Measurements from ENCODE around the gene PSD2. TPM values are rescaled to one million over a fixed set of nuclear protein-coding genes. Genes with fewer than 3 reads are reported as not detected.

PSD2 gene
- total RNA-seq, 2 donors from 2014 or later, result 0.09 to 0.13 TPM

DNA sequence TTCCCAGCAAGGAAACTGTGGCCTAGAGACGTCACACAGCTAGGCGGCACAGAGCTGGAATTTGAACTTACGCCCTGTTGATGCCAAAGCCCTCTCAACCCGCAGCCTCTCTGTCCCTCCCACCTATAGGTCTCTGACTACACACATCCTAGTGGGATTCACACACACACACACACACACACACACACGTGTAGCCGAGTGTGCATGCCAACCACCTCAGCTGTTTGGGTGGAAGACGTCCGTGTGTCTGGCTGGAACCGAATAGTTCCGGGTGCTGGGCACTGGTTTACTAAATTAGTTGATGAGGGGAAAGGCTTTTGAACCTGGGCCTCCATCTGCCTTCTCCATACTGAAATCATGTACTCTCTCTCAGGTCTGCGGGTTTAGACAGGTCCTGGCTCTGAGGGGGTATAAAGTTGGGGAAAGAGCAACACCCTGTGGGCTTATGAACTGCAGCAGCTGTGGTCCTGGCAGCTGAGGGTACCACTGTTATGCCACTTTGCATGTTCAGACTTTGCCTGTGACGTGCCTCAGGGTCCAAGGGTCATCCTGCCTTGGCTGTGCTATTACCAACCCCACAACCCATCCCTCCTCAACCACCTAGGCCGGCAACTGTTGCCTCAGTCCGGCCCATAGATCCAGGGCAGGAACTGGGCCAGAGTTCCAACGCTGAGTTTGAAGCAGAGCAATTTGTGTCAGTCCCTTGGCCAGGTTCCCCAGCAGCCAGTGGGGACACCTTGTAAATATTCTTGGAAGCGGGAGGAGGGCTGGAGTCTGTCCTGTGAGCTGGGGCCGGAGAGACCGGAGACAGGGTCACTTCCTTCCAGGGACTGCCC, 50.5 kb downstream of the PSD2 start:
- intact Hi-C loops (cut with DNase I), result loop anchor here in 1 of 2 donors (5.0 kb wide), 1 partner anchor 54 kb away; no protein-coding TSS in a partner anchor

DNA sequence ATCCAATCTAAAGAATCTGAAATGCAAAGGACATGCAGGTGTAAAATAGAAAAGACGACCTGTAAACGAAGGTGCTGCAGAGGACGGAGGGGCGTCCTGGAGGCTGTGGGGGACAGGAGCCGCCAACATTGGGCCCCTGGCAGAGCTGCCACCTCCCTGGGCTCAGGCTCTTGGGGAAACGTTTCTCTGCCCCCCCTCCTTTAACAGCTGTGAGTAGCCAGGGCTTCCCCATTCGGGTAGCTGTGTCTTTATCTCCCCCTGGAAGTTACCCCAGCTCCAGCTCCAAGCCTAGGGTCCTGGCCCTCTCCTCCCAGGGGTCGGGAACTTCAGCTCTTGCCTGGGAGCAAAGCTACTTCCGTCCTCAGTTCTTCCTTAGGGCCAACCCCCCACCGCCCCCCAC, 51.5 kb downstream of the PSD2 start:
- ATAC-seq, result no peak
- intact Hi-C loops (cut with DNase I), result loop anchor here in 1 of 2 donors (5.0 kb wide), 1 partner anchor 55 kb away; no protein-coding TSS in a partner anchor

More for the DNA sequence above, 50.5 kb downstream of the PSD2 start:
- peak; percentile 16 for DNase-seq
- no peak for ATAC-seq

DNA sequence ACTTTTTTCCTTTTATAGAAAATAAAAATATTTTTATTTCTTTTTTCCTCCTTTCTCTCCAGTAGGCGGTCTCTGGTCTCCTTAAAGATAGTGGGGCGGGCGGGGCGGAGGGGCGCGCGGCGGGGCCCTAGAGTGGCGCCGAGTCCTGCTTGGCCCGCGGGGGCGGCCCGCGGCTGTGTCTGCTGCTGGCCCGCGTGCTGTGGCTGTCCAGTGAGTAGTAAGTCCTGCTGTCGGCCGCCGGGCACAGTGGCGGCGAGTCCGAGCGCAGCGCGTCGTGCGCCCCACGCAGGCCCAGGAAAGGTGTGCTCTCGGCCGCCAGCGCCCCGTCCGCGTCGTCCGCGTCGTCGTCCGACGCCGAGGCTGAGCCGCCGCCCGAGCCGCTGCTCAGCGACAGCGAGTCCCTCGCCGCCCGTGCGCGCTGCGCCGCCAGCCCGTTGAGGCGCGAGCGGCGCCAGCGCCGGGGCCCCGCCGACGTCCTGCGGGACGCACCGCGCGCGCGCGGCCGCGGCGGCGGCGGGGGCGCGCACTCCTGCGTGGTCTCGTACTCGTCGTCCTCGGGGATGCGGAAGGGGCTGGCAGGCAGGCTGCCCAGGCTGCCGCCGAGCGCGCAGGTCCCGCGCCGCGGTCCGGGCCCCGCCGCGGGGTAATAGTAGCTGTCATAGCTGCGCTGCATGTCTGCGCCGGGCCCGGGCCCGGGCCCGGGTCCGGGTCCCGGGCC, 52.3 kb downstream of the PSD2 start:
- peak; percentile 74 for DNase-seq
- ATAC-seq, result peak; percentile 81 to 93
- intact Hi-C loops (cut with DNase I), result loop anchor here in 1 of 2 donors (5.0 kb wide), 1 partner anchor 56 kb away; no protein-coding TSS in a partner anchor

More for the DNA sequence above, 51.5 kb downstream of the PSD2 start:
- no peak for DNase-seq

DNA sequence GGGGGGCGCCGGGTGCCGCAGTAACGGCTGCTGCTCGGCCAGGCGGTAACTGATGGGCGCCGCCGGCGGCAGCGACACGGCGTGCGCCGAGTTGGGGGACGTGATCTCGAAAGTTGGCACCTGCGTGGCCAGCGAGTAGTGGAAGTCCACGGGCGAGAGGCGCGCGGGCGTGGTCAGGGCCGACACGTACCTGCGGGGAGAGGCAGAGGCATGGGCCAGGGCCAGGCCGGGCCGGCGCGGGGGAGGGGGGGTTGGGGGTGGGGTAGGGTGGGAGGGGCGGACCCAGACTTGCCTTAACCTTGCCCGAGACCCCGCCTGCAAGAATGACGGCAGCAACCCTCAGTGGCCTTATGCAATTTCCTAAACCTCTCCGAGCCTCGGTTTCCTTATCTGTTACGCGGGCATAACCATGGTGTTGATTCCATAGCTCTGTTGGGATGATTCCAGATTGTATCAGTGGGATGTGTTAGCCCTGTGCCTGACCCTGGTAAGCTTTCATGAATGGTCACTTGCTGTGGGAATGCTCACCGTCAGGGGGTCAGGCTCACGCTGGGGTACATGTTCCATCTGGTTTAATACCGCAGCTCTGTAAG, 53.0 kb downstream of the PSD2 start:
- peak; percentile 53 for DNase-seq
- ATAC-seq, result peak; percentile 33 to 59
- intact Hi-C loops (cut with DNase I), result loop anchor here in 1 of 2 donors (5.0 kb wide), 1 partner anchor 56 kb away; no protein-coding TSS in a partner anchor

DNA sequence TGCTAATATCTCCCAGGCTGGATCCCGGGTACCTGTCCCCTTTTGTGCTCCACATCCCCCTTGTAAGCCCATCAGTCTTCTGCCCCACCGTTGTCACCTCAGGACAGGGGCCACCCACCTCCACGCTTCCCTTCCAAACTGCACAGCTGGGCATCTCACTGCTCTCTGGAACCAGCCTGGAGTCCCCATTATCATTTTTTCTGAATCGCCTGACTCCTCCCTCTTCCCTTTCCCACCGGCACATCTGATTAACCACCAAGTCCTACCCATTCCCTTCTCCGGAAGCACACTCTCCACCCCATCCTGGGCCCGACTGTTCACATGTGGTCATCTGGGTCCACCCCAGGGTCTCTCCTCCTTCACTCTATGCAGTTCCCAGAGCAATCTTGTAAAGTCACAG, 53.9 kb downstream of the PSD2 start:
- intact Hi-C loops (cut with DNase I), result loop anchor here in 1 of 2 donors (5.0 kb wide), 1 partner anchor 57 kb away; no protein-coding TSS in a partner anchor
- DNase-seq (peak; percentile 27), ATAC-seq (no peak)

DNA sequence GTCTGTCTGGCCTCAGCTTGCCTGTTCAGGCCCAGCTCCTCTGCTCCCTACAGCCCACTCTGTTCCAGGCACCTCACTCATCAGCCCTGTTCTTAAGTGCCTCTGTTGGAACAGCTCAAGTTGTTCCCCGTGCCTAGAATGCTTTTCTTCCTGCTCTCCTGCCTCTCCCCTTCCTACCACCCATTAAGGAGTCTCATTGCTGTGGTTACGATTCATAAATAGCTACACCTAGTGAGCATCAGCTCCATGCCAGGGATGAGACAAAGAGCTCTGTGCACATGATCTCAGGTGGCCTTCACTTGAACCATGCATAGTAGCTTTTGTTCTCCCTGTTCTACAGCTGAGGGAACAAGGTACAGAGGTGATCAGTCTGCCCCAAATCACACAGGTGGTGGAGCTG, 54.3 kb downstream of the PSD2 start:
- no peak for ATAC-seq
- no peak for DNase-seq
- intact Hi-C loops (cut with DNase I), result loop anchor here in 1 of 2 donors (5.0 kb wide), 1 partner anchor 58 kb away; no protein-coding TSS in a partner anchor

DNA sequence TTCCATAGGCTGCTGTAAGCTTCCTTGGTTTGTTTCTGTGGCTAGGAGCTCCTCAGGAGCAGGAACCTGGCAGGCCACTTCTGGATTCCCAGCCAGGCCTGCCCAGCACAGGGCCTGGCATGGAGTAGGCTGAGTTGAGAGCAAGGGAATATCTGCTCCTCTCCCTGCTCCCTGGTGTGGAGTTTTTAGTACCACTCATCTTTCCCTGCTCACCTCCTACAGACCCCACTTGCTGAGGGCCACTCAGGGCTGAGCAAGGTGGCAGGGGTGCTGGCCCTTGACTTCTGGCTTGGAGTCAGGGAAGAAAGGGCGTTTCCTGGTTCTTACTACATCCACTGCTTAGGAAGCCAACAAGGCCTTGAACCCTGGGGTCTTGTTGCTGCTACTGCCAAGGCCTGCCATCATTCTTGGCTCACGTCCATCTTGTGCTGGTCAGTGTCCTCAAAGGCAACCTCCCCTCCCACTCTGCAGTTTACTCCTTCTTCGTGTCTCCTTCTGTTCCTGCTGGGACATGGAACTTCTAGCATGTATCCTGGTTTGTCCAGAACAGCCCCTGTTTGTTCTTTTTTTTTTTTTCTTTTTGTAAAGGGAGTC, 54.9 kb downstream of the PSD2 start:
- DNase-seq, result no peak
- no peak for ATAC-seq
- intact Hi-C loops (cut with DNase I), result no loop called here

DNA sequence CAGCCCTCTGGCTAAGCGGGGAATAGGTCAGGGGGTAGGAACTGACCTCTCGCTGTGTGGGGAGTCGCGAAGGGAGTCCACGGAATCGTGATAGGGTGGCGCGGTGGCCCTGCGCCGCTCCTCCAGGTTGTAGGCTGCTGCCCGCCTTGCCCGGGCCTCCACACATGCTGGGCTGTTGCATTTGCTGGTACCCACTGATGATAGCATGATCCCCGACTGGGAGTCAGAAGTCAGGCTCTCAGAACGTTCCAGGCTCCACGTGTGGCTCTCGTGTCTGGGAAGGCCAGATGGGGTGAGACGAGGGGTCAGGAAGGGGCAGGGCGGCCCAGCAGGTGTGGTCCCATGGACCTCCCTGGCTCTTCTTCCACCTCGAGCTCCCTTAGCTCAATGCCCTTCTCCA, 56.0 kb downstream of the PSD2 start:
- ATAC-seq (no peak), DNase-seq (no peak)
- intact Hi-C loops (cut with DNase I), result no loop called here

DNA sequence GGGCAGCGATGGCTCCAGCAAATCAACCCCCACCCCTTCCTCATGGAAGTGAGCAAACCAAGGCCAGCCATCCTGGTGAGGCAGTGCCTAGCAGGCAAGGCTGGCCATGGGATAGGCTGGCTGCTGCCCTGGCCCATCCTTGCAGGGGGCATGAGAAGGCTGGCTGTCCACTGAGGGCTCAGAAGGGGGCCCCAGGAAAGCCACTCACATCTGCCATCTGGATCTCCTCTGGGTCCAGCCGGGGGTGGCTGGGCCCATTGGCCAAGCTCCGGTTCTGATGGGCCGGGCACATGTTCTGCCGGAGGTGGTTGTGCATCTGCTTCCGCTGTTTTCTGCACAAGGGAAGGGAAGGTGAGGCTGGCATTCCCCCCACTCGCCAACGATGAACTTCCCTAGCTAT, 57.1 kb downstream of the PSD2 start:
- ATAC-seq (no peak), DNase-seq (no peak)
- intact Hi-C loops (cut with DNase I), result no loop called here

DNA sequence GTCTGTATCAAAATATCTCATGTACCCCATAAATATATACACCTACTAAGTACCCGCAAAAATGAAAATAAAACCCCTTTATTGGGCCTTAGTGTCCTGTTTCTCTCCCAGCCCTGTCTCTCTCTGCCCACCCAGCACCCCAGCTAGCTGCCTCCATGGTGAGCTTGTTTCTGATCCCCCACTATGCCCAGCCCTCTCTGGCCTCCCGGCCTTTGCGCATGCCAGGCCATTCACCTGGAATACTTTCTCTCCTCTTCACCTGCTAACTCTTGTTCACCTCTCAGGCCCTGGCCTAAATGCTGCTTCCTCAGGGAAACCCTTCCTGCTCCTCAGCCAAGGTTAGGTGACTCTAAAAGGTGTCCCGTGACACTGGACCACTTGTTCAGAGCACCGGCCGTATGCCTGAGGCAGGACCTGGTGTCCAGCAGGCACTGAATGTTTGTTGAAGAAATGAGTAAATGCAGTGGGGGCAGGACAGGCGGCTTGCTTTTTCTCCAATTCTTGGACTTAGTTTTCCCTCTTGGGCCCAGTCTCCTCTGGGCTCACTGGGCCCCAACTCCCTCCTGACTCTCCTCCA, 58.5 kb downstream of the PSD2 start:
- ATAC-seq (no peak), DNase-seq (no peak)
- intact Hi-C loops (cut with DNase I), result no loop called here

DNA sequence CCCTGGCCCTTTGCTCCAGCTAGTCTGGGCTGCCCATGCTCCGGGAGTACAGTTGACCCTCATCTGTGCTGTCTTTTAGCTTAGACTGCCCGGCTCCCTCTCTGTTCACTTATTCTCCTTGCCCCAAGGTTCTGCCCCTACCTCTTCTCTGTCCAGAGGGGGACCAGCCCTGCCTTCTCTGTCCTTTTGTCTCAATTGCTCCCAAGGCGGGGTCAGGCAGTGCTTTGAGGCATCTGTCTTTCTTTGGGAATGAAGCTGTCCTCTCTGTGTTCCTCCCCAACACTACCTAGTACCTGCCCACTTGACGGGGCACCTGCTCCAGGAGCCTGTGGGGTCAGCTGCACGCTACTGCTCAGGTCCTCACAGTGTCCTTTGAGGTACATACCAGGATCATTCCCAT, 59.3 kb downstream of the PSD2 start:
- no peak for DNase-seq
- ATAC-seq, result no peak
- intact Hi-C loops (cut with DNase I), result no loop called here

DNA sequence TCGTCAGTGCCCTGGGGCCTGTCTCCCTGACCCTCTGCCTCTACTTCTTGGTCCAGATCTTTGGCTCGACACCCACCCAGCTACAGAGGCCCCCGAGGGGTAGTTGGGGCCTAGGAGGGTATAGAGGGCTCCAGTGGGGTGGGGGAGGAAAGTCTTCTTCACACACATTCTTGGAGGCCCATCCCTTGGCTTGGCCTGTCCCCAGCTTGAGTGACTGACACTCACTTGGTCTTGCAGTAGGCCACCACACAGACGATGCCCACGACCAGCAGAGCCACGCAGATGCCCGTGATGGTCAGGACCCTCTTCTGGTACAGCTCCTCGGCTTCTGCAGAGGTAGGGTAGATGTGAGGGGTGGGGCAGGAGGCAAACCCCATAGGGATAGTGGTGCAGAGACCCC, 59.8 kb downstream of the PSD2 start:
- DNase-seq (no peak), ATAC-seq (no peak)
- intact Hi-C loops (cut with DNase I), result no loop called here

DNA sequence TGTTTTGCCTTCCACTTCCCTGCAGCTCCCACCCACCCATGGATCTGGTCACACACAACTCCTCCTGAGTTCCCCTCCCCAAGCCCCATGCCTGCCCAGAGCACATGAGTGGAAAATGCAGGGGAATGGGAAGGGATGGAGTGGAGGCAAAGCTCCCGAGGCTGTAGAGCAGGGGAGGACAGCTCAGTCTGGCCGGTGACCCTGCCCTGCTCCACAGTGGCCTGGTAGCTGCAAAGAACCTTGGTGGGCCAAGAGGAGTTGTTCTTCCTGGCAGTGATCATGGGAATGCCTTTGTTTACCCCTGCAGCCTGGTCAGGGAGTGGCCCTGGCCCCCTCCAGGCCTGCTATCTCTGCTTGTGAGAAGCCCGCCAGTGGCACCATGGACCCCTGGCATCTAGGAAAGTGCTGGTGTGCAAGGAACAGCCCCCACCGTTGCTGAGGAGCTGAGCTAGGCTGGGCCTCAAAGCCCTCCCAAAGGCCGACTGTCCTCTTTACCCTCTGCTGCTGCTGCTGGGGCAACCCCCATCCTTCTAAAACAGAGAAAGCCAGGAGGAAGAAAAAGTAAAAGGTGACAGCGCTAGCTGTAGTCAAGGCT, 60.4 kb downstream of the PSD2 start:
- intact Hi-C loops (cut with DNase I), result no loop called here
- DNase-seq (no peak), ATAC-seq (no peak)

DNA sequence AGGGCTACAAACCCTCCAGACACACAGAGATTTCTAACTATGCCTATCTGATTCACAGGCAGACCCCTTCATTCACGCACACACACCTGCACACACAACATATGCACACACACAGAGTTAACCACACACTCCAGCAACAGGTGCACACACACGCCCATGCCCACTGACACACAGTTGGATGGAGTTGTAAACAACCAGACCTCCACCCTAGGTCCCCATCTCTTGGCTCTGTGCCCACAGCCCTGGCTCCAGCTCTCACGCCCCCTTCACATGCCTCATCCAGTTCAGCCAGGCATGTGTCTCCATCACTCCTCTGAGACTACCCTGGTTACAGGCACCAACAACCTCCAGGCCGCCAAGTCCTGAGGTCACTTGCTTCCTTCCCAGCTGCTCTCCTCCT, 61.1 kb downstream of the PSD2 start:
- intact Hi-C loops (cut with DNase I), result no loop called here
- ATAC-seq, result no peak
- no peak for DNase-seq

DNA sequence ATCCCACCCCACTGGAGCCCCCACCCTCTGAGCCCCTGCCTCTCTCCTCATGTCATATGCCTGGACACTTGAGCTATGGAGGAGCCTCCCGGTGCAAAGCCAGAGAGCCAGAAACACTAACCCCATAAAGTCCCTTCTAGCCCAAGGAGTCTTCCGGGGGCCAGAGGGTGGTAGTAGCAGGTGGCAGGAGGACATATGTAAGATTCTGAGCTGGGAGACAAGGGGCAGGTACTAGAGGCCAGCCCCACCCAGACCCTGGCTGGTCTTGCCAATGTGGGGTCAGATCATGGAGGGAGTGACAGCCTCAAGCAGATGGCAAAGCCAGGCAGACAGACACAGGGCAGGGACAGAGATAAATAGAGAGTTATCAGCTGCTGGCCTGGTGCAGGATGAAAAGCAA, 63.4 kb downstream of the PSD2 start:
- intact Hi-C loops (cut with DNase I), result no loop called here
- no peak for ATAC-seq
- DNase-seq, result no peak

DNA sequence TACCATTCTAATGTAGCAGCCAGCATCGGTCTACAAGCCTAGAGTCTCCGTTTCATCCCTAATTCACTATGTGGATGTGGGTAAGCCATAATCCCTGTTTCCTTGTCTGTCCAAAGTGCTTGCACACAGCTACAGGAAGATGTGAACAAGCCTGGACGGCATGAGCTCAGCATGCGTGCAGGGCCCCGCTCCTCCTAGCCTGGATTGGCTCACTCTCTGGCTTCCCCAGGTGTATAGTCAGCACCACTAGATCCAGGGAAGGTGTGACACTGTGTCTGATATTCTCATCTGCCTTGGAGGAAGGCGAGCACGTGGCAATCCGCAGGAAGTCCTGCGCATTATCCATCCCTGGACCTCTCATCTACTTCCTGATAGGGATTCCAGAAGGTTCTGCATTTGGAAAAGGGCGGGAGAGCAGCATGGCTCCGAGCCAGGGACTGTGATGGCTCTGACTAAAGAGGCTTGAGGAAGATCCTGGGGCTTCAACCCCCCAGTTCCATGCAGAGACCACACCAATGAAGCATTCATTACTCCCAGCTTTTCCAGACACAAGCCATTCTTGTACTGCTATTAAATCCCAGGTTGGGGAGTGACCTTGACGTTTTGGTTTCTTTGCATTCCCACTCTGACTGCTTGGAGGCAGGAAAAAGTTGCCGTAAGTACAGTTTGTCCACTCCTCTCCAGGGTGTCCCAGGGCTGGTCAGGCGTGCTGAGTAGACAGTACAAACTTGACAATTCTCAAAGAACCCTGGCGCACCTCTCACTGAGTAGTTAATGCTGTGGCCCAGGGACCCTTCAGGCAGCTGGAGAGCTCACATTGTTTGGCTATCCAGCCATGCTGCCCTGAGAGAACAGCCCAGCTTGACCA, 65.6 kb downstream of the PSD2 start:
- intact Hi-C loops (cut with DNase I), result loop anchor here (5.0 kb wide), 2 partner anchors 74 to 106 kb away; no protein-coding TSS in a partner anchor
- no peak for ATAC-seq

DNA sequence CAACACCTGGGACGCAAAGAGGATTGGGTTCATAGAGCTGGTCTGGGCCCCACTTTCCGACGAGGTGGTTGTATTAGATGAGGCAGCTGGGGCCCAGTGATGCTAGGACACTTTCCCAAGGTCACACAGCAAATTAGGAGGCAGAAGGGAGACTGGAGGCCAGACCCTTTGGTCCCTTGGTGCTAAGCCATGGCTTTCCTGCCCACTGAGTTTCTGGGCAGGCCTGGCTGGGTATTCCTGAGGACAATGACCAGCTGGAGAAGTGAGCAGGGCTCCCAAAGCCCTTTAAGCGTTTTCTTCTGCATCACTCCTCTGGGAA, 66.2 kb downstream of the PSD2 start:
- DNase-seq (no peak), ATAC-seq (no peak)
- intact Hi-C loops (cut with DNase I), result loop anchor here (5.0 kb wide), 2 partner anchors 75 to 105 kb away; no protein-coding TSS in a partner anchor

More for the DNA sequence above, 65.6 kb downstream of the PSD2 start:
- no peak for DNase-seq

DNA sequence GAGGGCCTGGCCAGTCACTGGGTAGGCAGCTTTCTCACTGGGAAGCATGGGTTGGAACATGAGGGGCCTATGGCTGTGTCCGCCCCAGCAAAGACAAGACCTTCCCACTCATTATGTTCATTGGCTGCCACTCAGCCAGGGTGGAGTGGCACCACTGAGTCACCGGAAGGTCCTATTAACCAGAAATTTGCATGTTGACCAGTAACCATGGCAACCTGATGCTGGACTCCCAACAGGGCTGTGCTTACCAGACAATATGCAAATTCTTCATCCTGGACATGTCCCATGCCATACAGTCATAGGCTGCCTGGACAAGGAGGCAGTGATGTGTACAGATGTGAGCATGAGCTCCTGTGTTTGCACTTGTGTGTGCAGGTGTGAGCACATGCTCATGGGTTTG, 66.7 kb downstream of the PSD2 start:
- intact Hi-C loops (cut with DNase I), result loop anchor here (5.0 kb wide), 2 partner anchors 75 to 105 kb away; no protein-coding TSS in a partner anchor
- ATAC-seq (no peak), DNase-seq (no peak)
